GM12873 (cell line): Measurements from ENCODE around the gene UTP14C.

Experiments
- CTCF ChIP-seq: IDR thresholded peaks from 2 replicates; pipeline ENCODE4 v1.5.1; 2012; ENCODE audit warnings: low read depth, mild to moderate bottlenecking, moderate library complexity, low read length, control low read depth; ENCODE audit not compliant: insufficient read depth; ENCODE audit errors: missing control alignments

The UTP14C gene

GRCh38 chr13:52005841-52006522, 18.5 kb upstream of the UTP14C start:
- TF ChIP-seq CTCF = no peak

DNA sequence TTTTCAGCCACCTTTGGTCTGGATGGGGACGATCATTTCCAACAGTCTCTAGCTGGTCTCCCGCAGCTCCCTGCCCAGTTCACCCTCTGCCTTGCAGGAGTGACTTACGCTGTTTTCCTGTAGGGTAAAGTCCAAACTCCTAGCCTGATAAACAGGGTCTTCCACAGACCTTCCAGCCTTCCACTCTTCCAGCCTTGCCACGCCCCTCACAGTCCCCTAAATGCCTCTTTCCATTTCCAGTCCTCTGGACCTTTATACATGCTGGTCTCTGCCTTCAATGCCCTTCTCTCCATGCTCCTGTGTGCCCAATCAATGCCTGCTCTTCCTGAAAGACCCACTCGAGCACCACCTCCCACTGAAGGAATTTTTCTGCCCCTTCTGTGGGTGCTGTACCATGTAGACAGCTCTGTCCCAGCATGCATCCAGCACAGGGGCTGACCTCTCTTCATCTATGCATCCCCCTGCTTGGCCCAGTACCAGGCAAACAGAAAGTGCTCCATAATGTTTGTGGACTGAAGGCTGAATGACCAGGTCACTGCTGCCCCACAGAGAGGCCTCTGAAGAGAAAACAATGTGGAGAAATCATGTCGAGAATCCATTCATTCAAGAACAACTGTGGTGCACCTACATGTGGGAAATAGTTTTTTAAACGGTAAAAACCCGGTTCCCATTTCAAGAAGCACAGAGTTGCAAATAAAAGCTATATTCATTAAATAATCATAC, 17.8 kb upstream of the UTP14C start:
- TF ChIP-seq CTCF = no peak

- no peak for TF ChIP-seq CTCF
Measured at GRCh38 chr13:52009946-52010345, 14.5 kb upstream of the UTP14C start.

DNA sequence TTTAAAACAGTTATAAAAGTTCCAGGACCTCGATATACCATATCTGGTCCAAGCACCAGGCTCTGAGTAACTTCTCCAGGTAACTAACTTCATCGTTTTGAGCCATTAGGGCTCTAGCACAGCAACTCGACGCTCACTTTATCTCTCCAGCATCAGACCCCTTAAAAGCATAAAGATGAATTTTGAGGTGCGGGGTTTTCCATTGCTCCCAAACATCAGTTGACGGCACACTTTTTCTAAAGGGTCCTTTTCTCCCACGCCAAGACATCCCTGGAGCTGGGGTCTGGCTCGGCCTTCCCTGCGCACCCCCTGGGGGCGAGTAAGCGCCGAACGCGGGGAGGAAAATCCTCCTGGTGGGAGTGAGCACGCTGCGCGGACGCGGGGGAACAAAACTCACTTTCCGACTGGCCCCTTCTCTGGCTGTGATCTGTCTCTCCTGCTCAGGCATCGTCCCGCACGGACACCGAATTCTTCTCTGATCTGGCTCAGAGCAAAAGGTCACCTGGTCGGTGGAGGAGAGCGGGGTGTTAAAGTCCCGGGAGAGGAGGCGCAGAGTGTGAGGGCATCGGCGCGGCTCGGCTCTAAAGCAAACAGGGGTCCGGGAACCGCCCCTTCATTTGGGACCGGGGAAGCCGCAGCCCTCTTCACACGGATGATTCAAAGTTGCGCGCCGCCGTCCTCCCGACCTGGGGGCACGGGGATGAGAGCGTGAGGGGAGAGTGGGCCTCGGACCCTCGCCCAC, 13.4 kb upstream of the UTP14C start, which contains the start of gene ATP7B:
Gene ATP7B, minus strand, starts transcription at position 561 of the 742 bp plus-strand sequence. Its CDS starts 113 bp downstream, at position 448.
- peak; percentile 11 for TF ChIP-seq CTCF

DNA sequence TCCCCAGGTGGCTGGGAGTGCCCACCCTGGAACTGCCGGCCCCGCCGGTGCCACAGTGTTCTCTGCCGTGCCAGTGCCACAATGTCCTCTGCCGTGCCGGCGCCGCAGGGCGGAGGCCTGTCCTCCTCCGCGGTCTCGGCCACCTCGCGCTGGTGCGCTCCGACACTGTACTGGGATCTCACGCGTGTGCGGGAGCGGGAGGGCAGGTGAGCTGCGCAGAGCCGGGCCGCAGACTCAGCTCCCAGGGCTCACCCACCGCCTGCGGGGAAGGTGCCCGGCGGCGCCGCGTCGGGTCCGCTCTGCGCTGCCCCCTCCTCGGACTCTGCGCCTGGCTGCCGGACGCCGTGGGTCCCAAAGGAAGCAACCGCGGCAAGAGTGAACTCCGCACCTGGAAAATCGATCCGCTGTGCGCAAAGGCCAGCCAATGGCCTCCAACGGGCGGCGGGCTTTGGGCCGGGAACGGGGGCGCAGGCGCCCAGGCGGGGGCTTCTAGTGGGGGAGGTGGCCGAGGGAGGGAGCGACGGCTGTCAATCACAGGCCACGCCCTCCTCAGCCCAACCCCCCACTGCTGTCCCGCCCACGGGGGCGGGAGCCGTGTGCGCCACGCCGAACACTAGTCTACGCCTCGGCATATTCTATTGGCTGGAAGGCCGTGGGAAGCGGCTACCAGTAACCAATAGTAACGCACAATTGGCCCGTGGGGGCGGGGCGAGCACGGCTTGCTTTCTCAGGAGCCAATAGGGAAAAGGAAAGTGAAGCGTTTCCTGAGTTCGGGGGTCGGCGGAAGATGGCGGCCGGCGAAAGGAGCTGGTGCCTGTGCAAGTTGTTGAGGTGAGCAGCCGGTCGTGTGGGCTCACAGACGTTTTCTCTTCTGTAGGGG, 12.6 kb upstream of the UTP14C start, which contains the start of gene ALG11:
Gene ALG11, plus strand, starts transcription at position 767 of the 880 bp plus-strand sequence. Its CDS starts 21 bp downstream, at position 788.
- TF ChIP-seq CTCF = no peak

GRCh38 chr13:52012512-52012836, 12.0 kb upstream of the UTP14C start:
- TF ChIP-seq CTCF = no peak
